Upper lobe of left lung (tissue), 4 donors: ENCODE data around the gene CUL9.

Experiments
- CTCF ChIP-seq, 6 experiments: fragments of 450-650 bp in 4 of 6; fragments of 200-600 bp in 2 of 6; sonication (generic) in 2 of 6; IDR thresholded peaks; one replicate each; pipeline ENCODE4 v1.5.1; 2016 to 2019; ENCODE audit warnings: antibody characterized with exemption in 6 of 6
- POLR2A ChIP-seq, 4 donors: fragments of 450-650 bp; IDR thresholded peaks; one replicate each; pipeline ENCODE4 v1.5.1; 2016 to 2017; ENCODE audit warnings: antibody characterized with exemption in 4 of 4, mild to moderate bottlenecking in 2 of 4

DNA sequence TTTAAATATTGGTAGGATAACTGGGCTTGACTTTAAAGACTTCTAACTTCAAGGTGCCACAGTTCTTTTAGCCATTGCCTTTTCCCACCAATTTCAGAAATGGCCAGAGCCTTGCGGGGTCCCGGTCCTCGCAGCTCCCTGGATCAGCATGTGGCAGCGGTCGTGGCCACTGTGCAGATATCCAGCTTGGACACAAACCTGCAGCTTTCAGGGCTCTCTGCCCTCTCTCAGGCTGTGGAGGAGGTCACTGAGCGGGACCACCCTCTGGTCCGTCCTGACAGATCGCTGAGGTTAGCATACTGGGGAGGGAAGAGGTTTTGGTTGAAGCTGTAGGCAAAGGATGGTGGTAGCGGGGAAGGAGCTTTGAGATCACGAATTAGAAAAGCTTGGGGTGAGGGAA is 6.4 kb downstream of the CUL9 start:
- TF ChIP-seq CTCF (IDR thresholded peaks at IDR 0.05): no peak
- TF ChIP-seq POLR2A (IDR thresholded peaks at IDR 0.05): no peak
